ENCODE measurements around the gene MTAP.

Gene MTAP

DNA sequence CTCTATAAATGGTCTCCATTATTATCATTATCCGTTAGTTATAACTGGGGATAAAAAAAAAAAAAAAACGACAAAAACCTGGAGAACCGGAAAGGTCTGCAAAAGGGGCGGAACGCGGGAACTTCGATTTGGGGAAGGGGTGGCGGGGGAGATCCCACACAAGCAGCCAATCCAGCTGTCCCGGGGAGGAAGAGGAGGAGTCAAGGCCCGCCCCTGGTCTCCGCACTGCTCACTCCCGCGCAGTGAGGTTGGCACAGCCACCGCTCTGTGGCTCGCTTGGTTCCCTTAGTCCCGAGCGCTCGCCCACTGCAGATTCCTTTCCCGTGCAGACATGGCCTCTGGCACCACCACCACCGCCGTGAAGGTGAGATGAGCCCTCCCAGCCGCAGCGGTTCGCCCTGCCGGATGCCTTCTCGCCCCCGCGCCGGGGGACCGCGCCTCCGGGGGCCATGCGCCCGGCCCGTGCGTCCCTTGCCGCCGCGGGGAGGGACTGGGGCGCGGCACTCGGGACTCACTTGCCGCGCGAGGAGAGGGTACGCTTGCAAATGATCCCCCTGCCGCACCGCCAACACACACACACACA is at the start of gene MTAP:
MTAP (plus strand) TSS at position 219 of the 583 bp plus-strand sequence; CDS start at position 332, 113 bp downstream.
- DNase-seq (ENCODE audit: low read depth in 3 of 3): peak; percentile 51 to 67 (median 63)

GRCh38 chr9:21753523-21753922 is 48.9 kb upstream of the MTAP start:
- no peak for DNase-seq (ENCODE audit: low read depth in 3 of 3)

GRCh38 chr9:21754741-21755140 is 47.7 kb upstream of the MTAP start:
- DNase-seq (ENCODE audit: low read depth in 3 of 3): no peak

DNA sequence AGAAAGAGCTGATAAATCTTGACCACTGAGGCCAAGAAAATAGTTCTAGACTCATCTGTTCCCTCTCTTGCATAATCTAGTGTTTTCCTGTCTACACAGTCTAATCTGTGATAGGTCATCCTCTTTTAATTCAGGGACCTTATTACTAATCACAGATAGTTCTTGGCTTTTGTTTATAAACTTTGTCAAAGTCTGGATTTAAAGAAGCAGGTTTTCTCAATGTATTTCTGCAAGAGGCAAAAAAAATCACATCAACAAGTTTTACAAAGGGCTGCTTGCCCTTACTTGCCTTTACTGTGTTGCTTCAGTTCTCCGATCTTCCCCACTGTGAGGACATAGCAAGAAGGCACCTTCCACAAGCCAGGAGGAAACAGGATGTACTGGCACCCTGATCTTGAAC is 43.9 kb upstream of the MTAP start:
- no peak for DNase-seq (ENCODE audit: low read depth in 3 of 3)

GRCh38 chr9:21761309-21761901 is 41.0 kb upstream of the MTAP start:
- DNase-seq (ENCODE audit: low read depth in 3 of 3): peak; percentile 5 to 15 (median 7)

- no peak for DNase-seq (ENCODE audit: low read depth in 3 of 3)
Measured at GRCh38 chr9:21762064-21762463, 40.4 kb upstream of the MTAP start.

DNA sequence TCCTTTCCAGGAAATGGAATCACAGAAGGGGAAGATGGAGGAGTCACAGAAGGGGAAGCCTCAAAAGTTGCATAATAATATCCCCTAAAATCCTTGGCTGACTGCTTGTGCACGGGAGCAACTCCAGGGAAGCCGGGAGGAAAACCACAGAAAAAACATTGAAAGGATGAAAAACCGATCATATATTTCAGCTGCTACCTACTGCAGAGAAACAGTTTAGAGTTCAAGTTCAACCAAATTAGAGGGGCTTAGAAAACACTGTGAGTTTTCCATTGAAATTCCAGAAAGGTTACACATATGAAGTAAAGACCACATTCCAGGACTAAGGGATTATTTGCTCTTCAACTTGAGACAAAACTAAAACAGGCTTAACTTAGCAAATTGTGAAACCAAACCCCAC is 37.6 kb upstream of the MTAP start:
- no peak for DNase-seq (ENCODE audit: low read depth in 3 of 3)

DNA sequence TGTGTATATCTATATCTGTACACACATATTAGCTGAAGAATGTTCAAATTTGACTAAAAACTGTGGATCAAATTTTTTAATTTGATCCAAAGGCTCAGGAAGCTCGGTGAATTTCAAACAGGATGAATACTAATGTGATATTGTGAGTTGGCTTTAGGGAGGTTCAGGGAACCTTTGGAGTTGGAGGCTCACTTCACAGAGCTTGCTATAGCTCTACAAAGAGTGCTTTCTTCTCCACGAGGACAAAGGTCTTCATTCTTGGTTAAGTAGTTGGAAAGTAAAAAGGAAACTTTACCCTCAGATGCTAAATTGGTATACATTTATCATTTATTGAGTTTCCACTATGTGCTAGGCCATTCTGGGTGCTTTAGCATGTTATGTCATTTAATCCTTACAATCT is 36.3 kb upstream of the MTAP start:
- DNase-seq (ENCODE audit: low read depth in 3 of 3): no peak

DNA sequence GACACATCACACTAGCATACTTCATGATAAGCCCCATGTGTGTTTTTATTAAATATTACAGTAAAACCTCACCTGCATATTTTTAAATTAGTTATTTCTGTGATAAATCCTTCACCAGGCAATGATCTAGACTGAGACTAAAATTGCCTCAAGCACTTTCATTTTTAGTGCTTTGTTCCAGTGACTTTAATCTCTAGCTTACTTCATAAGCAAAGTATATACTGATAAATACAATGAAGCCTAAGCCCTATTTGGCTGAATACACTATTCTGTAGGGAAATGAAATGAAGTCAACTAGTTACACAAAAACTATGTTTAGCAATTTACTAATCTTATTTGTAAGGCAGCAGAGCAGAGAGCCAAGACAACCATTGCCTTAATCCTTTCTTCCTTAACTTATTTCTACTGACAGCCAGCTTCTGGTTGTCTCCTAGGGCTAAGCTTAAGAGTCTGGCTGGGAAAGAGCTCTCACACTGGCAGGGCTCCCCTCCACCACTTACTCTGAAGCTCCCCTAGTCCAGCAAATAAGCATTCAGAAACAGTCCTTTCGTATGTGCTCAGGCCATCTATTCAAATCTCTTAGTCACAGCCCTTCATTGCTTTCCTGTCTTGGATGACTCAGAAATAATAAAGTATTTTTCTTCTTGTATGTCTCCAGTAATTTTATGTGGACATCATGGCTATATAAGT is 31.4 kb upstream of the MTAP start:
- no peak for DNase-seq (ENCODE audit: low read depth in 3 of 3)

GRCh38 chr9:21777701-21778100 is 24.7 kb upstream of the MTAP start:
- DNase-seq (ENCODE audit: low read depth in 3 of 3): no peak

- no peak for DNase-seq (ENCODE audit: low read depth in 3 of 3)
Measured at GRCh38 chr9:21778304-21778703, 24.1 kb upstream of the MTAP start.

GRCh38 chr9:21779397-21779796 is 23.0 kb upstream of the MTAP start:
- no peak for DNase-seq (ENCODE audit: low read depth in 3 of 3)

DNA sequence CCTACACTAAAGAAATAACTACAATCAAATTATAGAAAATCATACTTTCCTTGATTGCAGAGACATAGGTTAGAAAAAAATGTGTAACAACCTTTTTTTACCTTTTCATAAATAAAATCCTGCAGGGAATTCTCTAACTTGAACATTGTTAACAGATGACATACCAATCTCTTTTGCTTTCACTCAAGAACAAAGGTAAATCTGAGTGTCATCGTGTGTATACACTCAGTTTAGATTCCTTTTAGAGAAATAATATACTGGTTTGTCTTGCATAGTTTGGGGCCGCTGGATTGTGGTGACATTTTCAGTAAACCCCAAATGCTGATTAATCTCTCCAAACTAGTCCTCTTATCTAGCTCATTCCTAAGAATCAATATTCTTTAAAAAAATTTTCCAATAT is 20.8 kb upstream of the MTAP start:
- DNase-seq (ENCODE audit: low read depth in 3 of 3): no peak

DNA sequence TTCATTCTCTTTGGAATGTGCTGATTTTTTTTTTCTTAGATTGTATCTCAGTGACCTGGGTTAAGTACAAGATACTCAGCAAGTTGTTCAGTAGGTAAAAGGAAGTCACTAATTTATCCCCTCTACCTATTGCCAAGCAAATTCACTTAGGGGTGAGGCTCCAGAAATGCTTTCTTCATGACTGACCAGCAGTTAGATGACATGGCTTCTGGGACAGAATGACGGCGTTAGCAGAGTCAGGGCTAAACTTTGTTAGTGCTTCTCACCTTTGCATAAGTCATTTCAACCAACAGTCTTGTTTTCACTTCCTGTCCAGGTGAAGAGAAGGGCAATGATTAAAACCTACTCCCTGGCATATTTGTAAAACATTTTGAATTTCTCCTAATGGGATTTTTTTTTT is 20.2 kb upstream of the MTAP start:
- no peak for DNase-seq (ENCODE audit: low read depth in 3 of 3)

DNA sequence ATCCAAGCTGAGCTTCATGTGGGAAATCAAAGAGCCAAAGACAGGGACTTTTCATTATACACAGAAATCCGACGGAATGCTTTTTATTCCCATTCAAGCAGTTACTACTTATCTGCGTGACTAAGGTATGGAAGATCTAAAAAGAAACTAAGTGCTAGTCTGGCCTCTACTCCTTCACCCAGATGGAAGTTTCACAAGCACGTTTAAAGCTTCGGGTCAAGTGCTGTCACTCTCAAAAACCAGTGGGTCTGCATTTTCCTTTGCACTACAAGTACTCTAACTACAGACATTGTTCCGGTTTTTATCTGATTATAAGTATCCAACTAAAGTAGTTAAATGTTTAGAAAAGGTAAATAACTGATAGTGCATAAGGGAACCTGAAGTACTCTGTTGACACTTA is 13.7 kb upstream of the MTAP start:
- DNase-seq (ENCODE audit: low read depth in 3 of 3): no peak

GRCh38 chr9:21789541-21790037 is 12.8 kb upstream of the MTAP start:
- DNase-seq (ENCODE audit: low read depth in 3 of 3): no peak

DNA sequence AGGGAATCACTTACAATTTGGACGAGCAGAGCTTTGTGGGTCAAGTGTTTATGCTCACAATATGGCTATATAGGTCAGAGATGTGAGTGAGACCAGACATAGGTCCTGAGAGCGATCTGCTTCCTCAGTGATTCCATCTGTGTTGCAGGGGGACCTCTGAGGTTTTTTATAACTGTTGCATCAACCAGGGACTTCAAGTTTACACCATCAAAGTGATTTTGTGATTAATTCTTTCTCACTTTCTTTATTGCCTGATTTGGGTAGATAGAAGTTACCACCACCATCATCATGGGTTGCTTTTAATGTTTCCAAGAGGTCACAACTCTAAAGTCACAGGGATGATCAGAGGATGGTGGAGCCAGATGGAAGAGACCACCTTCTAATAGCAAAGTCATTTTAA is 7.0 kb upstream of the MTAP start:
- DNase-seq (ENCODE audit: low read depth in 3 of 3): no peak

- no peak for DNase-seq (ENCODE audit: low read depth in 3 of 3)
Measured at GRCh38 chr9:21796768-21797167, 5.7 kb upstream of the MTAP start.

GRCh38 chr9:21800931-21801682 is 1.3 kb upstream of the MTAP start:
- DNase-seq (ENCODE audit: low read depth in 3 of 3): no peak

- no peak for DNase-seq (ENCODE audit: low read depth in 3 of 3)
Measured at GRCh38 chr9:21801683-21802417, 586 bp upstream of the MTAP start.

DNA sequence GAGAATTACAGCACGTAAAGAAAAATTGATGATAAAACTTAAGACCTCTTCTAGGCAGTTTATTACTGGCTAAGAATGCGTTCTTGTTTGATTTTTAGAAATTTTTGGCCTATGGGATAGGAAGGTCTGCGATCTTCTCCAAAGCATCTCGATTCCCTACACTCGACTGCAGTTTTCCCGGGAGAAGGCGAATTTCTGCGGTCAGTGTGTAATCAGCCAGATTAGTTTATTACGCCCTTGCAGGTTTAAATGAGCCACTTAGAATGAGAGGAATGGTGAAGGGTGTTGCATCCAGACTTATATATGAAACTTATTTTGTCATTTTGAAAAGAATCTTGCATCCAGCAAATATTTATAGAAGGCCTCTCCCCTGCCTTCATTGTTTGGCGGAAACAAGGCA is 1.2 kb downstream of the MTAP start:
- DNase-seq (ENCODE audit: low read depth in 3 of 3): no peak

DNA sequence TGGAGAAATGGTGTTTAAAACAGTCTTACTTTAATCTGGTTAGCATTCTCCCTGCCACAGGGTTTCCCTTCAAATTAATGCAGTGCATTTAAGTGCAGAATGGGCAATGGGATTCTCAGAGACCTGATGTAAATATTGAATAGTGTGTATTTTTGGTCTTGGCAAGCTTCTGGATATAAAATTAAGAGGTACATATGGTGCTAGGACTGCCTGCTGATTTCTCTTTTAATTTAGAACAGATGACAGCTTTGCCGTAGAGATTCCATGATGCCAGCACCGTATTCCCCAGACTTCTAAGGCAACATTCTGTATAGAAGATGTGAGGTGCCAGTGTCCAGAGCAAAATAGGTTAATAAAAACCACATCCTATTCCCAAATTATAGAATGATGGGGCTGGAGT is 1.9 kb downstream of the MTAP start:
- no peak for DNase-seq (ENCODE audit: low read depth in 3 of 3)
